T-cell (primary cell): ENCODE results near the gene BICD1. TPM values are rescaled to one million over a fixed set of nuclear protein-coding genes. Genes with fewer than 3 reads are reported as not detected.

Source experiments
- ATAC-seq, 4 experiments: fragments of 200-7000 bp in 3 of 4; fragments of 150-1000 bp in 1 of 4; cut with Tn5 transposase; replicated peaks in 1 of 4; 1 replicate in 3 of 4; 2 replicates in 1 of 4; pipeline ENCODE4 v1.10.0; 2021; ENCODE audit warnings: moderate library complexity in 3 of 4, mild to moderate bottlenecking in 2 of 4, moderate number of reproducible peaks in 1 of 4
- CTCF ChIA-PET, 2 donors: fragments of 300-600 bp; sonication (Branson Sonifier 250); formaldehyde crosslinking; loops; one replicate each; lab custom pipeline; 2022; ENCODE audit warnings: antibody characterized with exemption in 2 of 2; lab: Charles Lee
- POLR2A ChIA-PET, 2 donors: fragments of 300-600 bp; sonication (Branson Sonifier 250); formaldehyde crosslinking; loops; one replicate each; lab custom pipeline; 2022; ENCODE audit warnings: antibody characterized with exemption in 2 of 2; lab: Charles Lee
- DNase-seq, 35 experiments: peaks; one replicate each; pipeline versions ENCODE4 v3.0.0 to v3.0.0-alpha.2; 2013 to 2023
- H3K27ac ChIP-seq: one replicate; pipeline ENCODE4 v1.5.1; 2013; ENCODE audit warnings: low read length
- H3K27me3 ChIP-seq, 2 experiments: replicated peaks in 1 of 2; 1 replicate in 1 of 2; 2 replicates in 1 of 2; pipeline versions ENCODE4 v1.6.1 to v1.7.0; 2013; ENCODE audit warnings: low read length in 1 of 2, mixed read lengths in 1 of 2; ENCODE audit not compliant: control insufficient read depth in 2 of 2, insufficient read depth in 2 of 2; ENCODE audit errors: extremely low read depth in 1 of 2
- H3K36me3 ChIP-seq, 2 donors: 1 replicate in 1 of 2; 2 replicates in 1 of 2; pipeline versions ENCODE4 v1.6.1 to v1.7.0; 2013; ENCODE audit warnings: low read length in 1 of 2; ENCODE audit not compliant: control insufficient read depth in 2 of 2, insufficient read depth in 1 of 2; ENCODE audit errors: extremely low read depth in 1 of 2
- H3K4me1 ChIP-seq, 2 experiments: 1 replicate in 1 of 2; 2 replicates in 1 of 2; pipeline versions ENCODE4 v1.6.1 to v1.7.0; 2013; ENCODE audit warnings: low read length in 2 of 2, mixed read lengths in 1 of 2; ENCODE audit not compliant: insufficient read depth in 2 of 2, control insufficient read depth in 1 of 2; ENCODE audit errors: extremely low read depth in 1 of 2
- H3K4me3 ChIP-seq, 2 donors: 1 replicate in 1 of 2; 2 replicates in 1 of 2; pipeline versions ENCODE4 v1.5.1 to v1.7.0; 2013; ENCODE audit warnings: mild to moderate bottlenecking in 2 of 2, low read length in 1 of 2, moderate library complexity in 1 of 2; ENCODE audit not compliant: control insufficient read depth in 1 of 2; ENCODE audit errors: extremely low read depth in 1 of 2
- H3K9me3 ChIP-seq: 2 replicates; pipeline ENCODE4 v1.7.0; 2013
- H3K27ac Mint-ChIP-seq, 2 donors: one replicate each; pipeline ENCODE4 v1.8.0; 2020 to 2021; ENCODE audit warnings: mild to moderate bottlenecking in 2 of 2, mixed read lengths in 2 of 2
- H3K27me3 Mint-ChIP-seq, 2 donors: one replicate each; pipeline ENCODE4 v1.8.0; 2021 to 2022; ENCODE audit warnings: mixed read lengths in 2 of 2
- H3K36me3 Mint-ChIP-seq: one replicate; pipeline ENCODE4 v1.8.0; 2021; ENCODE audit warnings: mixed read lengths
- H3K4me1 Mint-ChIP-seq, 3 donors: one replicate each; pipeline ENCODE4 v1.8.0; 2020 to 2022; ENCODE audit warnings: mixed read lengths in 3 of 3, mild to moderate bottlenecking in 1 of 3
- H3K4me3 Mint-ChIP-seq, 3 donors: one replicate each; pipeline ENCODE4 v1.8.0; 2020 to 2022; ENCODE audit warnings: mild to moderate bottlenecking in 3 of 3, mixed read lengths in 3 of 3, moderate library complexity in 3 of 3
- H3K9me3 Mint-ChIP-seq, 3 donors: one replicate each; pipeline ENCODE4 v1.8.0; 2020 to 2022; ENCODE audit warnings: mixed read lengths in 3 of 3
- WGBS: methylation state at CpG from one replicate; pipeline ENCODE4 v1.1.5; 2013; ENCODE audit warnings: missing lambda C conversion rate; ENCODE audit not compliant: insufficient coverage; 5-methylcytosine and 5-hydroxymethylcytosine counted together
- total RNA-seq, 35 experiments: library from RNA in 6 of 35; stranded (reverse) in 6 of 35; fragments of 120-200 nt in 1 of 35; gene quantifications; one replicate each; pipeline versions ENCODE4 v1.2.1 to v1.2.4 and lab custom pipeline; 2013 to 2026

BICD1 gene
- total RNA-seq, 5 donors from 2014 or later (not counting 1 experiment from before 2014, with no cell fraction given) = 17.2 to 19.6 (median 19.1) TPM

DNA sequence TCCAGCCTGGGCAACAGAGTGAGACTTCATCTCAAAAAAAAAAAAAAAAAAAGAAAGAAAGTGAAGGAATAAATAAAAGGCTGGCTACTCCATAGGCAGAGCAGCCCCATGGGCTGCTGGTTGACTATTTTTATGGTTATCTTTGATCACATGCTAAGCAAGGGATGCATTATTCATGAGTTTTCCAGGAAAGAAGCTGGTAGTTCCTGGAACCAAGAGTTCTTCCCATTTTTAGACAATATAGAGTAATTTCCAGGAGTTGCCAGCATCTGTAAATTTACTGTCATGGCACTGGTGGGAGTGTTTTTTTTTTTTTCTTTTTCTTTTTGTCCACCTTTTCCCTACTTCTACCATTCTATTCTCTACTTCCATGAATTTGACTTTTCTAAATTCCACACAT is 316.9 kb downstream of the BICD1 start:
- peaks cover 16 to 25% of the 10 kb centered on the region in 2 donors for H3K27me3 Mint-ChIP-seq
- CTCF ChIA-PET = no interaction called here
- POLR2A ChIA-PET = no interaction called here
- Histone ChIP-seq H3K9me3 (no peaks in the 10 kb centered on the region), H3K4me3 (no peak overlapping the region), H3K27me3 (peaks cover 0 to 7% of the 10 kb centered on the region in 2 experiments), H3K4me1 (no peaks in the 10 kb centered on the region), H3K27ac (no peak overlapping the region), H3K36me3 (no peaks in the 10 kb centered on the region)
- ATAC-seq = no peak
- peaks cover 12 to 14% (median 12%) of the 10 kb centered on the region in 3 donors for H3K9me3 Mint-ChIP-seq
- peaks cover 7% of the 10 kb centered on the region for H3K36me3 Mint-ChIP-seq
- H3K4me1 Mint-ChIP-seq = no peaks in the 10 kb centered on the region
- H3K27ac Mint-ChIP-seq = no peak overlapping the region
- H3K4me3 Mint-ChIP-seq = no peak overlapping the region
- no peak for DNase-seq

- ChIA-PET POLR2A (interaction anchor here in 1 of 2 donors (0.5 kb wide), 1 partner anchor 627 kb away, joined by 3 read pairs; no protein-coding TSS in a partner anchor), CTCF (no interaction called here)
- WGBS = 94% methylated on average over 3 of the region's 6 CpGs
- no peak for ATAC-seq
- no peaks in the 10 kb centered on the region for H3K4me1 ChIP-seq
- Mint-ChIP-seq H3K27me3 (peaks cover 18 to 19% of the 10 kb centered on the region in 2 donors), H3K27ac (no peak overlapping the region), H3K4me1 (no peaks in the 10 kb centered on the region), H3K4me3 (no peak overlapping the region), H3K36me3 (peaks cover 5% of the 10 kb centered on the region), H3K9me3 (peaks cover 16 to 22% (median 18%) of the 10 kb centered on the region in 3 donors)
- no peaks in the 10 kb centered on the region for H3K36me3 ChIP-seq
- no peak overlapping the region for H3K27ac ChIP-seq
- H3K9me3 ChIP-seq = no peaks in the 10 kb centered on the region
- peaks cover 0 to 5% of the 10 kb centered on the region in 2 experiments for H3K27me3 ChIP-seq
- no peak overlapping the region for H3K4me3 ChIP-seq
- DNase-seq = no peak
Observed at GRCh38 chr12:32431025-32431424, 324.4 kb downstream of the BICD1 start.

Other genes with a start within 250 kb of the BICD1 start
- gene RESF1, start 147.4 kb upstream of the BICD1 start, total RNA-seq = 100 to 1,000 TPM; 196 to 351 (median 265) TPM